Measurements from ENCODE around the gene HSBP1. TPM values are rescaled to one million over a fixed set of nuclear protein-coding genes. Genes with fewer than 3 reads are reported as not detected.

Gene HSBP1
- total and polyA plus RNA-seq, 2 of the 8 experiments (the other 6 are each of a cell fraction or from before 2014, with no cell fraction given): 78.4 to 219 TPM

DNA sequence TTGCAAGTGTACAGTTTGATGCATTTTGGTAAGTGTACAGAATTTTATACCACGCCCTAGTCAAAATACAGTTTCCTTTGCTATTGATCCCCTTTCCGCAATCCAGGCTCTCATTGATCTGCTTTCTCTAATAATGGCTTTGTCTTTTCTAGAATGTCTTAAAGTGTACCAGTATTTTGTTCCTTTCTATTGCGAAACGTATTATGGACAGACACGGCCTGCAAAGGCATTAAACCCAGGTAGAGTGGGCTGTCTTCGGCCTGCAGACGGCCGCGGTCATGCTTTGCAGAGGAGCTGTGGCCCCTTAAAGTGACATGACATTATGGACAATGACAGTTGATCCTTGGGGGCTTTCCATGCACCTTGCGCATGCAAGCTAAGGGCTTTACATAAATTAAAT is 15.9 kb upstream of the HSBP1 start:
- Histone ChIP-seq H3K18ac (ENCODE audit: extremely low read depth, low read length) (no peak overlapping the region), H2BK15ac (ENCODE audit: low read length) (no peak overlapping the region), H3K27ac (ENCODE audit: low read depth, low read length) (no peak overlapping the region), H2BK5ac (ENCODE audit: low read depth, low read length) (no peak overlapping the region), H3K23me2 (ENCODE audit: low read depth, low read length) (no peaks in the 10 kb centered on the region), H4K20me1 (replicated peaks in 1 of 2; ENCODE audit: control insufficient read depth in 1 of 2, insufficient read depth in 2 of 2, low read length in 2 of 2) (no peaks in the 10 kb centered on the region), H3K4me1 (replicated peaks in 1 of 4; ENCODE audit: control insufficient read depth in 3 of 4, insufficient read depth in 4 of 4, low read length in 3 of 4) (no peaks in the 10 kb centered on the region), H2BK12ac (ENCODE audit: low read depth, low read length) (no peak overlapping the region), H2AK5ac (ENCODE audit: low read depth, low read length) (no peak overlapping the region), H3K27me3 (replicated peaks in 1 of 4; ENCODE audit: control insufficient read depth in 3 of 4, extremely low read depth in 1 of 4, insufficient read depth in 3 of 4, low read length in 3 of 4) (no peaks in the 10 kb centered on the region), H4K8ac (ENCODE audit: extremely low read depth, insufficient read depth, low read length) (no peak overlapping the region), H3K23ac (ENCODE audit: insufficient read length) (no peak overlapping the region), H3K9ac (replicated peaks in 1 of 4; ENCODE audit: extremely low read depth in 1 of 4, low read depth in 3 of 4, low read length in 3 of 4) (no peak overlapping the region), H3K9me3 (ENCODE audit: insufficient read depth in 2 of 2, low read depth in 1 of 2, low read length in 1 of 2) (no peaks in the 10 kb centered on the region), H4K91ac (replicated peaks; ENCODE audit: insufficient read length, low read length) (no peak overlapping the region), H2BK120ac (replicated peaks; ENCODE audit: low read depth, low read length) (no peak overlapping the region), H3K4me3 (ENCODE audit: extremely low read depth in 1 of 4, insufficient read depth in 2 of 4, low read depth in 3 of 4, low read length in 4 of 4) (no peak overlapping the region), H3K79me2 (ENCODE audit: control insufficient read depth in 1 of 2, insufficient read depth in 2 of 2, low read length in 2 of 2) (no peaks in the 10 kb centered on the region), H3K4ac (replicated peaks; ENCODE audit: insufficient read length, low read depth, low read length) (no peak overlapping the region), H3K36me3 (ENCODE audit: control insufficient read depth in 2 of 4, insufficient read depth in 4 of 4, low read length in 3 of 4) (no peaks in the 10 kb centered on the region), H3K79me1 (ENCODE audit: low read depth, low read length) (no peaks in the 10 kb centered on the region), H2AFZ (ENCODE audit: low read length) (no peak overlapping the region), H4K5ac (ENCODE audit: insufficient read length, low read depth, low read length) (no peak overlapping the region), H2BK20ac (ENCODE audit: low read length) (no peak overlapping the region), H3K4me2 (ENCODE audit: insufficient read depth in 1 of 2, low read depth in 2 of 2, low read length in 2 of 2) (no peak overlapping the region), H3K56ac (replicated peaks; ENCODE audit: insufficient read length, low read depth, low read length) (no peak overlapping the region), H3K14ac (ENCODE audit: insufficient read length) (no peak overlapping the region)
- FAIRE-seq: no peak
- 90% methylated on average over 10 of the region's 10 CpGs; no CpG with 5 or more reads in 1 of the 2 experiments for WGBS, 2 experiments (ENCODE audit: extremely low coverage in 1 of 2, insufficient coverage in 1 of 2, insufficient read length in 1 of 2, insufficient replicate concordance in 2 of 2, low coverage in 1 of 2, low lambda C conversion rate in 2 of 2, missing lambda C conversion rate in 1 of 2)
- no peak for DNase-seq (ENCODE audit: low read depth in 1 of 2, low spot score in 2 of 2)
- ChIA-PET POLR2A (ENCODE audit: partially characterized antibody) (interaction anchor here (1.4 kb wide), 1 partner anchor 14 kb away, joined by 3 read pairs; no protein-coding TSS in a partner anchor), CTCF (ENCODE audit: partially characterized antibody) (interaction anchor here (1.0 to 1.7 kb wide), 3 partner anchors 9 to 197 kb away, joined by 3 to 4 read pairs (median 3); no protein-coding TSS in a partner anchor)
- TF ChIP-seq POLR2A (IDR thresholded peaks at IDR 0.05; ENCODE audit: control extremely low read depth in 1 of 2, low read depth in 2 of 2, low read length in 2 of 2) (no peak), CEBPB (IDR thresholded peaks at IDR 0.05; ENCODE audit: low read depth, low read length) (0 out of 2 replicates have a peak, but pooled peaks have one; percentile 34)

All from H1 (cell line).